Cerebellar nuclear complex (tissue), 1 donor: ENCODE results near the gene PFAS.
"Not testable (repeated sequence)": the region's sequence is repeated elsewhere in the genome, so short reads cannot be mapped to it uniquely, and the experiment has no call there.

Experiments
- DNase-seq, 2 experiments: peaks; one replicate each; lab custom pipeline; 2025; lab: John Stamatoyannopoulos, UW

Gene PFAS

GRCh38 chr17:8248751-8249607 is at the start of gene PFAS:
Gene PFAS, plus strand, starts transcription at chr17:8249289. Its CDS starts 4,649 bp downstream, at chr17:8253938.
- peak; percentile 8 to 82 for DNase-seq

DNA sequence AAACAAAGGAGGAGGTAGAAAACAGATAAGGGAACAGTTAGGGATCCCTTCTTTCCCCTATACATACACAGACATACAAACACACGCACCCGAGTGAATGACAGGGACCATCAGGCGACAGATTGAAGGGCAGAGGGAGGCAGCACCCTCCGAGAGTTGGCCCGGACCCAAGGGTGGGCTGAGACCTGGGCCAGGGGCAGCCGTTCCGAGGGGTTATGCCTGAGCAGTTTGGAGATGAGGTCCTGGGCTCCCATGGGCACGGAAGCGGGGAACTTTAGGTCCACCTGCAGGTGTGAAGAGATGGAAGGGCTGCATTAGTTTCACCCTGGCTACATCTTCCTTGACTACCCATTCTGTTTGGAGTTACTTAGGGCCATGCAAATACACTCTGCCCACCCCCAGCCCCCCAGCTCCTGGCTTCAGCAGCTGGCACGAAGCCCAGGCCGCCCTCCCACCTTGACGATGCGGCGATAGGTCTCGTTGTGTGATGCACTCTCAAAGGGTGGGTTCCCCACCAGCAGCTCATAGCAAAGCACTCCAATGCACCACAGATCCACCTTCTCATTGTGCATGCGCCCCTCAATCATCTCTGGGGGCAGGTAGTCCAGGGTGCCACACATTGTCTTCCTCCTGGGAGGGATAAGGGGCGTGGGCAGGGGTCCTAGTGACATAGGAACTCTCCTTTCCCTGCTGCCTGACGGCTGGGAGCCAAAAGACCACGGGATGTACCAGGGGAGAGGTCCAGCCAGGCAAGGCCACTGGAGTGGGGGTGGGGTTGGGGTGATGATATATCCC is 44.1 kb upstream of the PFAS start:
- DNase-seq = no peak

DNA sequence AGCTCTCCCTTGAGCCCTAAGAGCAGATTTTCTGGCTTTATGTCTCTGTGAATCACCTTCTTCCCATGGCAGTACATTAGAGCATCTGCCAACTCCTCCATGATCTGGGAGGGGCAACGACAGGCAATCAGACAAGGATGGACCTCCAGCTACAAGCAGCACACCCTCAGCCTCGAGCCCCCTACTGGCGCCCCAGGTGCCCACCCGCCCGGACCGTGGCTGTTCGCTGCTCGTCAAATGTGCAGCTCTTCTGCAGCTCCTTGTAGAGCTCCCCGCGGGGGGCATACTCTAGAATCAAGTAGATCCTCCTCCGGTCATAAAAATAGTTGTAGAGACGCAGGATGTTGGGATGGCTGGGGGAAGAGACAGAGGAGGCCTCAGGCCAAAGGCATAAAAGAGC is 42.6 kb upstream of the PFAS start:
- no peak for DNase-seq

DNA sequence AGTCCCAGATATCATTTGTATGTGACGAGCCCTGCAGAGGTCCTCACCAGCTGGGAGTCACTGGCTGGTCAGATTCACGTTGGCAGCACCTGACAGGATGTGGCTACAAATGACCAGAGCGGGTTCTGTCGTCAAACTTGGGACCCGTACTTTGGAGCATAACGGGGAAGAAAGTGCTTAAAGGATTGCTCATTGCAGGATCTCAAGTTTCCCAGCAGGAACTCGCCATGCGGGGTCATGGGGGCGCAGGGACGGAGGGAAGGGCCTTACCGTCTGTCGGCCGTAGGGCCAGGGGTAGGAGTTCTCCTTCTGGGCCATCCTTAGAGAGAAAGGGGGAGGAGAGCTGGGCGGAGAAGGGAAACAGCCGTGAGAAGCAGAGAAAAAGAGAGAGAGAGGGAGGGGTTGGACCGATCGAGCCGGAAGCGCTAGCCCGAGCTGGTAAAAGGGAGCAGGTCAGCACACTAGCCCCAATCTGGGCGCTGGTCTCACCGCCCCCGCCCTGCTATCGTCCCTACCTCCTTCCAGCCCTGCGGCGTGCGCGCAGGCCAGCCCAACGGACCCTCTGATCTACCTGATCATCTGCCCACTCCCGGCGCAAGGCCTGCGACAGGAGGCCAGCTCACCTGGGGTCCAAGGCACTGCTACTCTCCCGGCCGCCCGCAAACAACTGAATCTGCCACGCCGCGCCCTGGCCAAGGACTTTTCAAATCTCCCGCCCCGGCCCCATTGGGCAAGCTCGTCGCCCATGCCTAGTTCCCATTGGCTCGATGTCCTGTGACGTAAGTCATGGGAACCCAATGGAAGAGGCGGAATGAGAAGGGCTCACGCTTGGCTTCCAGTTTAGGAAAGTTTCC is 39.0 kb upstream of the PFAS start, which contains the start of gene AURKB:
Gene AURKB (minus strand): TSS at position 669 of the 854 bp plus-strand sequence. CDS start 351 bp downstream, at position 318.
- peak; percentile 52 to 82 for DNase-seq

GRCh38 chr17:8210761-8211458 is 38.2 kb upstream of the PFAS start:
- DNase-seq = no peak

DNA sequence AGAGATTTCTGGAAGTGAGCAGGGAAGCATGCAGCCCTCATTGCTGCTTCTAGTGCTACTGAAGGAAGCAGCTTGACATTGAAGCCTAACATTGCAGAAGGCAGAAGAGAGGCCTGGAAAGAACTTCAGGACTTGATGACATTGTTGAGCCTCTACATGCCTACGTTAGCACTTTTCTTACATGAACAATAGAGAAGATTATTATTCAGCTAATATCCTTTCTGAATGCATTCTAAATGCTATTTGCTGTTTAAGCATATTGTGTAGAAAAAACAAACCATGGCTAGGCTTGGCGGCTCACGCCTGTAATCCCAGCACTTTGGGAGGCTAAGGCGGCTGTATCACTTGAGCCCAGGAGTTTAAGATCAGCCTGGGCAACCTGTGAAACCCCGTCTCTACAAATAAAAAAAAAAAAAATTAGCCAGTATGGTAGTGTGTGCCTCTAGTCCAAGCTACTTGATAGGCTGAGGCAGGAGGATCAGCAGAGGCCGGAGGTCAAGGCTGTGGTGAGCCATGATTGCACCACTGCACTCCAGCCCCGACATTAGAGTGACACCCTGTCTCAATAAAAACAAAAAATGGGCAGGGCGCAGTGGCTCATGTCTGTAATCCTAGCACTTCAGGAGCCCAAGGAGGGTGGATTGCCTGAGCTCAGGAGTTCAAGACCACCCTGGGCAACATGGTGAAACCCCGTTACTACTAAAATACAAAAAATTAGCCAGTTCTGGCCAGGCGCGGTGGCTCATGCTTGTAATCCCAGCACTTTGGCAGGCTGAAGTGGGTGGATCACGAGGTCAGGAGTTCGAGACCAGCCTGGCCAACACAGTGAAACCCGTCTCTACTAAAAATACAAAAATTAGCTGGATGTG is 36.5 kb upstream of the PFAS start:
- DNase-seq = no peak

- DNase-seq = not testable (repeated sequence)
Observed at GRCh38 chr17:8214000-8214399, 35.1 kb upstream of the PFAS start.

DNA sequence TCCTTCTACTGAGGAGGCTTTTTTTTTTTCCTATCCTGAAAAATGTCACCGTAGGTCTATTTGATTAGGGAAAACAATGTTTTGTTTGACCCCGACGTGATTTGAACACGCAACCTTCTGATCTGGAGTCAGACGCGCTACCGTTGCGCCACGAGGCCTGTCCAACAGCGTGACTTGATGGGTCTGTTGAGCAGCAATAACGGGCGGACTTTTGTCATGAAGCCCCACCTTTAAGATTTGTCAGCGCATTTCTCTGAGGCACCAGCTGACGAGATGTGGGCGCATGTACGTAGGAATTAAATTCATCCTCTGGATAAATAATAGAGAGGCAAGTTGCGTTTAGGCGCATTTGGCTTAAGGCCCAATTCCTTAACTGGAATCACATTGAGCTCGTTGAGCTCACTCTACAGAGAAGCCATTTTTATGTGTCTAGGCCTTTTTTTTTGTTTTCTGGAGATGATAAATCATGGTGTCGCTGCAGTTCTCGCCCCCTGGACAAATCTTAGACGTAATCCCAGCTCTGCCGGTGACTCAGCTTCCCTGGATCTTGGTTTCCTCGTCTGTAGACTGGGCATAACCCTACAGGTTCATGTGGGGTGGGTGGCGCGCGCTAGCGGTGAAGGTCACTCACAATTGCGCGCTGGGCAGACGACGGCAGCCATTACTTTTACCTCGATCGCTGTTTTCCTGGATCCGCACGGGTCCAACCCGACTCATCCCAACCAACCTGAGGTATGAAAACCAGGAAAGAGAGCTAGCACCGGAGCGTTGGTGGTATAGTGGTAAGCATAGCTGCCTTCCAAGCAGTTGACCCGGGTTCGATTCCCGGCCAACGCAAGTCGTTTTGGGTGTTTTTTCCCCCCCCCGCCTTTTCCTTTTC is 28.1 kb upstream of the PFAS start:
- DNase-seq = peak; percentile 9 to 72

- peak; percentile 46 to 81 for DNase-seq
Observed at GRCh38 chr17:8221663-8222379, 27.3 kb upstream of the PFAS start.

DNA sequence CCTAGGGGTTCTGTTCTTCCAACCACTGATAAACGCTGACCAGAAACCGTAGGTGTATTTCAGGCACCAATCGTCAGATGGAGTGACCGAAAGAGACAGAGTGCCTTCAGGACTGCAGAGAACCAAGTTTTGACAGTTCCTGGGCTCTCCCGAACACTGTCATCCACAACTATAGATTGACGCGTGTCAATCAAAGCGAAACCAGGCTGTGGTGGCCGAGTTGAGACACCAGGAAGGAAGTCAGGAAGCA is 26.8 kb upstream of the PFAS start:
- DNase-seq = no peak

GRCh38 chr17:8222630-8223355 is 26.3 kb upstream of the PFAS start:
- peak; percentile 78 to 86 for DNase-seq

DNA sequence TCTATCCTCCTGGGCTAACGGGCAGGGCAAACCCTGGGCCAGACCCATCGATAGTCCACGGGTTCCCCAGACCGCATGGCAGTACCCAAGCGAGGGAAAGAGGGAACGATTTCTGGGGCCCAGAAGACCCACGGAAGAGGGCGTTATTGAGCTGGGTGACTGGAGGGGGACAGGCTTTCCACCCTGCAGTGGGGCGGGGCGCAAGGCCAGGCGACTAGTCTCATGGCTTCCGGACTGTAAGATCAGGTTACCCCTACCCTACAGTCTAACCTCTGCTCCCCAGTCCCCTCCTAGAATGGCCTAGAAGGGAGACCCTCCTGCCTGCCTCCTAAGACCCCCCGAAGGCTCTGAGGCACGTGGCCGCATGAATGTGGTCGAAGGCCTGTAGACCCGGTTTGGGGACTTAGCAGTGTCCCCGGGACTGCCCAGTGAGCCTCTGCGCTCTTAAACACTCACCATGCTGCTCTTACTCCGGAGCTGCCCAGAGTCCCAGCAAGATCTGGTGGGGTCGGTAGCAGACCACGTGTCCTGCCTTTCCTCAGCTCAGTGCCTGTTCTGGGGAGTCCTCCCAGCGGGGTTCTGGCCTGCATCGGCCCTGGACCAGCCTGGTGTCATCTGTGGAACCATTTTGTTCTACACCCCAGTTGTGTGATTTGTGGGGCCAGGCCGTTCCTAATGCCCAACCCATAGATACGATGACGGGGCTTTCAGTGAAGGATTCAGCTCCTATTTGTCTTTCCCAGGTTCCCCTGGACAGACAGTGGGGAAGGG is 25.5 kb upstream of the PFAS start:
- DNase-seq = peak in 1 of 2 experiments; percentile 20

DNA sequence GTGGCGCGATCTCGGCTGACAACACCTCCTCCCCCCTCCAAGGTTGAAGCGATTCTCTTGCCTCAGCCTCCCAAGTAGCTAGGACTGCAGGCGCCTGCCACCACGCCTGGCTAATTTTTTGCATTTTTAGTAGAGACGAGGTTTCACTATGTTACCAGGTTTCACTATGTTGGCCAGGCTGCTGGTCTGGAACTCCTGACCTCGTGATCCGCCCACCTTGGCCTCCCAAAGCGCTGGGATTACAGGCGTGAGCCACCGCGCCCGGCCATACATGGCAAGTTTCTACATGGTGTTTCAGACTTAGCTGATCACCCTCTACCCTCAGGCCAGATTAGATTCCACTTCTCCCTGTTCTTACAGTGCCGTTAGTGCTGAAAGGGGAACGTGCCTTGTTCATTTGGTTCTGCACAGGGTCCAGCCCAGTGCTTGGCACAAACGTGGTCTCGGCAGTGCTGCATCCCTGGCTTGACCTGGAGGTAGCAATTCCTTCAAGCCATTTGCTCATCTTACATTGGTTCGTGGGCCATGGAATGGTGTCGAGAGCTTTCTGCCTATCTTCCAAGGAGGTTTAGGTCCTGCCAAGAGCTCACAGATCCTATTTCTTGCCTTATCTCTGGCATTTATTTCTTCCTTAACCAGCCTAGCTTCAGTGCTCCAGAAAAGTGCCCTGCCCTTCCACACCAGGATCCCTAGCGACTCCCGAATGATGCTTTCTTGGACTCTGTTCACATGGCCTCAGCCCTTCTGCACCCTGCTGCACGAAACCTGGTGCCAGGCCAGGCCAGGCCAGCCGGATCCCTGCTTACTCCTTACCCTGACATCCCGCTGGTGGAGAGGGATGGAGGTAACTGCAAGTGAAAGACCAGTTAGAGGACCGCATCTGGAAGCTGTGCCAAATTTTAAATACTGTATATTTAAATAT is 23.9 kb upstream of the PFAS start:
- DNase-seq = no peak

GRCh38 chr17:8225813-8226535 is 23.1 kb upstream of the PFAS start:
- DNase-seq = no peak

GRCh38 chr17:8226536-8227237 is 22.4 kb upstream of the PFAS start:
- peak in 1 of 2 experiments; percentile 56 for DNase-seq
